Epithelial cell of proximal tubule (primary cell): ENCODE measurements around the gene HOOK2. TPM values are rescaled to one million over a fixed set of nuclear protein-coding genes. Genes with fewer than 3 reads are reported as not detected.

Experiments
- DNase-seq: peaks from one replicate; pipeline ENCODE4 v3.0.0-alpha.2; 2011; ENCODE audit warnings: low read depth
- H3K4me3 ChIP-seq: 2 replicates; pipeline ENCODE4 v1.5.1; 2011; ENCODE audit warnings: low read depth, mild to moderate bottlenecking, low read length
- total RNA-seq: library from RNA; depleted of rRNA; stranded (reverse); fragments of >200 nt; gene quantifications from 2 replicates; pipeline ENCODE4 v1.2.3, GENCODE V29; 2015
- TF ChIP-seq, protein P1 (sequence below): conservative IDR thresholded peaks from 2 replicates; pipeline ENCODE4 v1.5.1; 2012; ENCODE audit warnings: low read depth, mild to moderate bottlenecking, low read length

The HOOK2 gene
- total RNA-seq, 1 donor from 2014 or later: 26.3 TPM

- H3K4me3 ChIP-seq: peak overlapping the region; percentile 96
- DNase-seq: no peak
- TF ChIP-seq, protein P1, sequence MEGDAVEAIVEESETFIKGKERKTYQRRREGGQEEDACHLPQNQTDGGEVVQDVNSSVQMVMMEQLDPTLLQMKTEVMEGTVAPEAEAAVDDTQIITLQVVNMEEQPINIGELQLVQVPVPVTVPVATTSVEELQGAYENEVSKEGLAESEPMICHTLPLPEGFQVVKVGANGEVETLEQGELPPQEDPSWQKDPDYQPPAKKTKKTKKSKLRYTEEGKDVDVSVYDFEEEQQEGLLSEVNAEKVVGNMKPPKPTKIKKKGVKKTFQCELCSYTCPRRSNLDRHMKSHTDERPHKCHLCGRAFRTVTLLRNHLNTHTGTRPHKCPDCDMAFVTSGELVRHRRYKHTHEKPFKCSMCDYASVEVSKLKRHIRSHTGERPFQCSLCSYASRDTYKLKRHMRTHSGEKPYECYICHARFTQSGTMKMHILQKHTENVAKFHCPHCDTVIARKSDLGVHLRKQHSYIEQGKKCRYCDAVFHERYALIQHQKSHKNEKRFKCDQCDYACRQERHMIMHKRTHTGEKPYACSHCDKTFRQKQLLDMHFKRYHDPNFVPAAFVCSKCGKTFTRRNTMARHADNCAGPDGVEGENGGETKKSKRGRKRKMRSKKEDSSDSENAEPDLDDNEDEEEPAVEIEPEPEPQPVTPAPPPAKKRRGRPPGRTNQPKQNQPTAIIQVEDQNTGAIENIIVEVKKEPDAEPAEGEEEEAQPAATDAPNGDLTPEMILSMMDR: no peak
Observed at GRCh38 chr19:12792051-12792852, 16.9 kb upstream of the HOOK2 start.

- TF ChIP-seq, protein P1: no peak
- no peak for DNase-seq
- peak within 1 kb of the TSS; percentile 96 for H3K4me3 ChIP-seq
Observed at GRCh38 chr19:12791345-12792050, 16.1 kb upstream of the HOOK2 start, which contains the start of gene JUNB. JUNB (plus strand) TSS chr19:12791486; CDS start chr19:12791772, 286 bp downstream.

DNA sequence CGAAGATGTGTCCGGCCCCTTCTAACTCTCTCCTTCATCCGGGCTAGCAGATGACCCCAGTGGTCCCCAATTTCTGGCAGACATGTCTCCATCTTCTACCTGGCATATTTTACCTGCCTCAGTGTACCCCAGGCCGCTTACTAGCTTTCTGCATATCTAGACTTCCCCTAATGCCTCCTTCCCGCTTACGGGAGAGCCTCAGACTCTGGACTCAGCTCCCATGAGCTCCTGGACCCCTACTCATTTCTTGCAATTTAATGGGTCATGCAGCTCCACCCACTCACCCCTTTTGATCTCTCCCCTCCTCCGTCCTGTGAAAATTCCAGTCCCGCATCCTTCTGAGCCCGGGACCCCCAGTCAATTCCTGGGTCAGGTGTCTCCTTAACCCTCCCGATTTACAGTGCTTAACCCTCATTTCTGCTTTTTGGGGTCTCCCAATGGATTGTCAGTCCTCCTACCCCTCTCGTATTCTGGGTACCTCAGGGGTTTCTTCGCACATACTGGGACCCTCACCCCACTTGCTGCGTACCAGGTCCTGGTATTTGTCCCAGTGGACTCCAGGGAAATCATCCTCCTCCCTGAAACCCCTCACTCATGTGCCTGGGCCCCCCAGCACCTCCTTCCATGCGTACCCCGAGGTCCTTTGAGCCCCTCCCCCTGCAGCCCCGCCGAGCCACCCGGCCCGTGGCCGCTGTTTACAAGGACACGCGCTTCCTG, 15.4 kb upstream of the HOOK2 start:
- TF ChIP-seq, protein P1: no peak
- H3K4me3 ChIP-seq: peak overlapping the region; percentile 96
- no peak for DNase-seq

GRCh38 chr19:12789904-12790619, 14.7 kb upstream of the HOOK2 start:
- TF ChIP-seq, protein P1: no peak
- H3K4me3 ChIP-seq: peak overlapping the region; percentile 96
- no peak for DNase-seq

DNA sequence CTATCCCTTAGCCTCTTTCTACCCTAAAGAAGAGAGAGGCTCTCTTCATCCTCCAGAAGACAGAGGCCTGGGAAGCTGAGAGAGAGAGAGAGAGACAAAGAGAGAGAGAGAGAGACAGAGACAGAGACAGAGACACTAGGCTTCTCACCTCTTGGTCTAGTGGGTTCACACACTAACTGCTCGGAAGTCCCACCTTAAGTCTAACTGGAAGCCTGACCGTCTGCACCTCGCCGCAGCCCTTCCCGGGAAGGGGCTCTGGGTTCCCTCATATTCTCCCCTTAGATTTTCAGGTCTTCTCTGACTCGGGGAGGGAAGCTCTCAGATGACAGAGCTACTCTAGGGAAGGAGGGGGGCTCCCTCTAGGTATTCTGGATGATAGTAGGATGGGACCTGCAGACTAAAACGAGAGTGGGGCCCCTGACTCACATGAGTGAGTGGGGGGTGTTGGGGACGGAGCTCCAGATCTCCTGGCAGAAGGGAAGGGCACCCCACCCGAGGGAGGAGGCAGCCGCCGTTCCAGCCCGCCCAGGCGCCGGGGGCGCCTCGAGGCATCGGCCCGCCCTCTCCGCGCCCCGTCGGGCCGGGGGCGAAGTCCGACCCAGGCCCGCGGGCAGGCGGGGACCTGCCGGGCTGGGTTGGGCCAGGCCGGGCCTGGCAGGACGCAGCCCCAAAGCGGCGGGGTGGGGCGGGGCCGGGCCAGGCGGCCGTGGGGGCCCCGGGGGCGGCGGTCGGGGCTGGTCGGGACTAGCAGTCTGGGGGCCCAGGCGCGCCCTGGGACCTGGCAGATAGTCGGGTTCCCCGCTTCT, 13.9 kb upstream of the HOOK2 start:
- TF ChIP-seq, protein P1: no peak
- peak overlapping the region; percentile 96 for H3K4me3 ChIP-seq
- DNase-seq: no peak

DNA sequence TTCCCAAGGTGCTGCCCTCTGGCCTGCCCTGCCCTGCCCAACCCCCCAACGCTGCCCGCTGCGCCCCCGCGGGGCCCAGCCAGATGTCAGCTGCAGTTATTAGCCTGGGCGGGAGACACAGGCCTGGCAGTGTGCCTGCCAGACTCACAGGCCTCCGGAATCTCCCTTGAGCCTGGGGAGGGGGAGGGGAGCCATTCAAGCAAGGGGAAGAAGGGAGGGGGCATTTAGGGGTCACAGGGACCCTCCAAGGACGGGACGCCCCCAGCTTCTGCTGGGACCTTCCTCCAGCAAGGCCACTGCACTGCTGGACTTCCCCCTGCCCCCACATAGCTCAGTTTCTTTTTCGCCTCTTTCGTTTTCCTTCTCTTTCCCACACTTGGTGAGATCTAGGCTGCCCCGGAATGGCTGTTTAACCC, 13.3 kb upstream of the HOOK2 start:
- peak overlapping the region; percentile 96 for H3K4me3 ChIP-seq
- TF ChIP-seq, protein P1: no peak
- DNase-seq: no peak
